HG02973 (cell line): ENCODE results near the gene KCNJ14.

ENCODE experiments used
- ATAC-seq: cut with Tn5 transposase; IDR thresholded peaks from one replicate; pipeline ENCODE4 v1.9.1; 2021; ENCODE audit warnings: moderate library complexity; ENCODE audit not compliant: unreplicated experiment

KCNJ14 gene

DNA sequence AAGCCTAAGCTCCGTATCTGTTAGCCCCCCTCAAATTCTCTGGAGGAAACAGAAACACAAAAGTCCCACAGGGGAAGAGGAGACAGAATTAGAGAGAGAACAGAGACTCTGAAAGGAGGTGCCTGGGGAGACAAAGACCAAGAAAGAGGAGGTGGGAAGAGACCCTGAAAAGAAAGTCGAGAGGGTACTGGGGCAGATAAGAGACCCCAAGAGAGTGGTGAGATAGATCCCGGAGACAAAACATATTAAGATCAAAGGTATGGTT is 10.5 kb upstream of the KCNJ14 start:
- ATAC-seq: no peak

DNA sequence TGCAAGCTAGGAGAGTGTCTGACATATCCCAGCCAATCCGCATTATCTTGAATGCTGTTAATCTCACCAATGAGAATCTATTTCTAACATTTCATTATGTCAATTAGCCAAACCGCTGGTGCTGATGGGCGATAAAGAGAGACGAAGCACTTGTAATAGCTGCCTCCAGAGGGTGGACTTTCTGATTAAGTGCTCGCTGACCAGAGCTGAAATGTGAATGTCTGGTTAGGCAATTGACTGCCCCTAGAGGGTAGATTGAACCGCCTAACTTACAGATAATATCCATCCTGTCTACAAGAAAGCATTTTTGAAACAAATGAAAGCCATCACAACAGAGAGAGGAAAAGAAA is 10.1 kb upstream of the KCNJ14 start:
- ATAC-seq: peak; percentile 15

DNA sequence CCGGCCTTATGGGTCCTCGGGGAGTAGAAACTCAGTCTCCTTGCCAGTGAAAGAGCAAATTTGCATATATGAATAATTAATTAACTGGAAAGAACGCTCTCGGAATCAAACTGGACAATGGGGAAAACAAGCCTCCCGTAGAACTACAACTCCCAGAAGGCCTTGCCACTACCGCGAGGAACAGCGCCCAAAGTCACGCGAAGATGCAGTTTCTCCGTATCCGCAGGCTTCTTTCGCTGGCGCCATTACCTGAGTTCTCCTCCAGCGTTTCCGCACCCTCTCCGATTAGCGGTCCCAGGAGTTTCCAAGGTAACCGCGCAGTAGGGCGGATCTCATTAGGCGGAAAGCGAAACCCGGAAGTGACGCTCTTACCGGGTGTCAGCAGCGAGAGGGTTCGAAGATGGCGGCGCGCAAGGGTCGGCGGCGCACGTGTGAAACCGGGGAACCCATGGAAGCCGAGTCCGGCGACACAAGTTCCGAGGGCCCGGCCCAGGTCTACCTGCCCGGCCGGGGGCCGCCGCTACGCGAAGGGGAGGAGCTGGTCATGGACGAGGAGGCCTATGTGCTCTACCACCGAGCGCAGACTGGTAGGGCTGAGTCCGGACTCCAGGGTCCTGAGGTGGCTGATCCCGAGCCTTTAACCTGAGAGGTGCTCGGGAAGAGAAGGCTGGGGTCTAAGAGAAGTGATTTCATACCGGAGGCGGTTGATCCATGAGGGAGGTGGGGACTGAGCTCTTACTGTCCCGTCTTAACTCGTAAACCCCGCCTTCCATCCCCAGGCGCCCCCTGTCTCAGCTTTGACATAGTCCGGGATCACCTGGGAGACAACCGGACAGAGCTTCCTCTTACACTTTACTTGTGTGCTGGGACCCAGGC is 9.5 kb upstream of the KCNJ14 start, which contains the start of gene GRWD1:
TSS of gene GRWD1 (plus strand) at position 378 of the 876 bp plus-strand sequence. CDS start at position 401, 23 bp downstream.
- peak; percentile 73 for ATAC-seq

DNA sequence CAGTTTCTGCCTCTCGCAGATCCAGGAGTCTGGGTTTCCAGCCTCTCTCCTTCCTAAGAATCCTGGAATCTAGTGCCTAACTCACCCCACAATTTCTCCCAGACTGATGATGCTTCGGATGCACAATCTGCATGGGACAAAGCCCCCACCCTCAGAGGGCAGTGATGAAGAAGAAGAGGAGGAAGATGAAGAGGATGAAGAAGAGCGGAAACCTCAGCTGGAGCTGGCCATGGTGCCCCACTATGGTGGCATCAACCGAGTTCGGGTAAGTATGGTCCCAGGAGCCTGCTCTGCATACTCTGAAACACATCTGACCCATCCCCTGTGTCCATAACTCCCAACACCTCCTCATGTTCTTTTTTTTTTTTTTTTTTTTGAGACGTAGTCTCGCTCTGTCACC is 8.8 kb upstream of the KCNJ14 start:
- no peak for ATAC-seq

DNA sequence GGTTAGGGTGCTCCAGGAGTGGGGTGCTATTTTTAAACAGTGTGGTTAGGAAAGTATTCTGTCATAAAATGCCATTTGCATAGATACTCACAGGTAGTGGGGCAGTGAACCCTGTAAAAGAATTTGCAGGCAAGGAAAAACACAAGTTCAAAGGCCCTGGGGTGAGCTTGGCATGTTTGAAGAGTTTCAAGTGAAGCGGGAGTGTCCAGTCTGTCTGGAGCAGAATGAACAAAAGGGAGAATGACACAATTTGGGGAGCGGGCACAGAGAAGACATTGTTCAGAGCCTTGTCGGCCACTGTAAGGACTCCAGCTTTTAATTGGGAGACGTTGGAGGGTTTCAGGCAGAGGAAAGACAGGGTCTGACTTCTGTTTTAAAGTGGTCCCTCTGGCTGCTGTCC is 6.8 kb upstream of the KCNJ14 start:
- no peak for ATAC-seq

DNA sequence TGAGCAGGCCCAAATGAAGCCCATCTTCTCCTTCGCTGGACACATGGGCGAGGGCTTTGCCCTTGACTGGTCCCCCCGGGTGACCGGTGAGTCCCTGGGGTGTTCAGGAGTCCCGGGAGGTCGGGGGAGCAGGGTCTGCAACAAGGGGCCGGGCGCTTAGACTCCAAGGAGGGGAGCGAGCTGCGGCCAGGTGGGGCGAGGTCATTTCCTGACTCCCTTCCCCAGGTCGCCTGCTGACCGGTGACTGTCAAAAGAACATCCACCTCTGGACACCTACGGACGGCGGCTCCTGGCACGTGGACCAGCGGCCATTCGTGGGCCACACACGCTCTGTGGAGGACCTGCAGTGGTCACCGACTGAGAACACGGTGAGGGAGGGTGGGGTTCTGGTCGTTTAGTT is 4.9 kb upstream of the KCNJ14 start:
- ATAC-seq: no peak

DNA sequence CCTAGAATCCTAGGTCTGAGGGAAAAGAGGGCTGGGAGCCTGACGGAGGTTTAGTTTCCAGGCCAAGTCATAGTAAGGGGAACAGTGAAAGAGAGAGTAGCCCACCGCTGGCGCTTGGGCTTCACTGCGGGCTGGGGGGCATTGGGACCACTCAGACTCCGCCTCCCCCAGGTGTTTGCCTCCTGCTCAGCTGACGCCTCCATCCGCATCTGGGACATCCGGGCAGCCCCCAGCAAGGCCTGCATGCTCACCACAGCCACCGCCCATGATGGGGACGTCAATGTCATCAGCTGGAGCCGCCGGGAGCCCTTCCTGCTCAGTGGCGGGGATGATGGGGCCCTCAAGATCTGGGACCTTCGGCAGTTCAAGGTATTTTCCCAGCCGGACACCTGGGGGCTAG is 4.5 kb upstream of the KCNJ14 start:
- ATAC-seq: no peak

DNA sequence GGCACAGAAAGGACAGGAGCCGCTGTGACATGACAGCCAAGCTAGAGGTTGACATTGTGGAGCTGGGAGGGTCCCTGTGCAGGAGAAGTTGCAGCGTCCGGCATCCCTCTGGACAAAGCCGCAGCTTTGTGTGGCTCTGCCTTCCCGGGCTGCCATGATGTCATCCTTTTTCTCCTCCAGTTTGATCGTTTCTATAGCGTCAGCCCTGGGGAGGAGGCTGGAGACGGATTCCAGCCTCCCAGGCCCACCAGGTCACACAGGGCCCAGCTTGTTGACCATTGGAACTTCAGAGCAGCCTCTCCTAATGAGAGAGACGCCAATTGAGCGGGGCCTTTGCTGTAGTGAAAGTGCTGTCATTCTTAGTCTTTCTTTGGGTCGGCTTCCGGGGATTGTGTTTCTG is 3.8 kb upstream of the KCNJ14 start:
- no peak for ATAC-seq

DNA sequence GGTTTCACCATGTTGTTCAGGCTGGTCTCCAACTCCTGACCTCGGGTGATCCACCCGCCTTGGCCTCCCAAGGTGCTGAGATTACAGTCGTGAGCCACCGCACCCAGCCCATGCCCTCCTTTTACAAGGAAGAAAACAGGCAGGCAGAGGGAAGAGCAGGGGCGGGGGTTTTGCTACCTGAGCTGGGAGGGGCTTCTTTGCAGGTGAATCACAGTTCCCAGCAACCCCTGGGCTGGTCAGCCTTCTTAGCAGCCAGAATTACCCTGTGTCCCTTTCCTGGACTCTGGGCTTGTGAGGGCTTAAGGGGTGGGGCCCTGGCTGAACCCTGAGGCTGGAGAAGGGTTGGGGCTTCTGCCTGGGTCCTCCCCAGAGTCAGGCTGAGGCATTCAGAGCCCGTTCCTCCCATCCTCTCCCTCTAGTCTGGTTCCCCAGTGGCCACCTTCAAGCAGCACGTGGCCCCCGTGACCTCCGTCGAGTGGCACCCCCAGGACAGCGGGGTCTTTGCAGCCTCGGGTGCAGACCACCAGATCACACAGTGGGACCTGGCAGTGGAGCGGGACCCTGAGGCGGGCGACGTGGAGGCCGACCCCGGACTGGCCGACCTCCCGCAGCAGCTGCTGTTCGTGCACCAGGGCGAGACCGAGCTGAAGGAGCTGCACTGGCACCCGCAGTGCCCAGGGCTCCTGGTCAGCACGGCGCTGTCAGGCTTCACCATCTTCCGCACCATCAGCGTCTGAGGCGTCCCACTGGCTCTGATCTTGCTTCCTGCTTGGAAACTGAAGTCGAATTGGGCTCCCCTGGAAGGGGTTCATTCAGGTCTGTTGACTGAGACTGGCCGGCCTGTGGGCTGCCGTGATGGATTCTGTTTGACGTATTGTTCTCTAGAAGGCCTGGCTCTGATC is 2.8 kb upstream of the KCNJ14 start:
- no peak for ATAC-seq

DNA sequence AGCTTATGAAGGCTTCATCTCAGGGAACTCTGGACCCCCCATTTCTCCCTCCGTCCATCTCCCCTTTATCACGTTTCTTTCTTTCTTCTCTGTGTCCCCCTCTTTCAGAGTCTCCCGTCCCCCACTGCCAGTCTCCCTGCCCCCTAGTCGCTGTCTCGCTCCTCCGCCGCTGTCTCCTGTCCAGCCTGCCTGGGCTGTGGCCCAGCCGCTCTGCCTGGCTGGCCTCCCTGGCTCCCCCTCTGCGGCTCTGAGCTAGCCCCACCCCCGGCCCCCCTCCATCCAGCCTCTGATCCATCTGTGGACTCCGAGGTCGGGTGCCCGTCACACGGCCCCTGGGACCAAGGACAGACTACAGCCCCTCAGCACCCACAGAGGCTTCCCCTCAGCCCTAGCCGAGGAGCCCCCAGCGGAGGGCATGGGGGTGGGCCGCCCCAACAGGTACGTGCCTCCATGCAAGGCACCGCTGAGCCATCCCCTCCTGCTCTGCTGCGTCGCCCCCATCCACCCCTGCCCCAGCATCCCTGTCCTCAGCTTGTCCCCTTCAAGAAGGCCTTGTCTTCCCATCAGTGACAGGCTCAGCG is 1.1 kb upstream of the KCNJ14 start:
- ATAC-seq: no peak

DNA sequence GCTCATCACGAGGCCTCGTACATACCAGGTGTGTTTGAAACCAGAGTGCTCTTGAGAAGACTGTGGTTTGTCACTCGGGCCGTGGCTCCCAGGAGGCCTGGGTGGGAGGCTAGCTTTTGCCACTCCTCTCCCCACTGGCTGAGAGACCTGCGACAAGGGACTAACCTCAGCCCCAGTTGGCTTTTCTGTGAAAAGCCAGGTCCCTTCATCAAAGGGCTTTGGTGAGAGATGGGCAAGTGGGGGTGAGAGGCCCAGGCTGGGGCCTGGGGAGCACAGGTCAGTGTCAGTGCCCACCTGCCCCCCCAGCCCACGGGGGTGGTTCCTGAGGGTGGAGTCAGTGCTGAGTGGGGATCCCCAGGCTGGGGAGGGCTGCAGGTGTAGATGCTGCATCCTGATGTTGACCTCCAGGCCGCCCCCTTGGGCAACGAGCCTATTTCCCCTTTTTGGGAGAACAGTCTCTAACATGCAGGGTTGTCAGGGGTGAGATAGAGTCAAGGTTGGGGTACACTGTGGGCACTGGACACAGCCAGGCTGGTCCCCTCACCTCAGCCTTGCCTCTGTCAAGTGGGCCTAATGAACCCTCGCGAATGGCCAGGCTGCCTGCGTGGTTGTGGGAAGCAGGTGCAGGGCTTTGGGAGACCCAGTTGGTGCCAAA is 661 bp downstream of the KCNJ14 start:
- ATAC-seq: no peak

DNA sequence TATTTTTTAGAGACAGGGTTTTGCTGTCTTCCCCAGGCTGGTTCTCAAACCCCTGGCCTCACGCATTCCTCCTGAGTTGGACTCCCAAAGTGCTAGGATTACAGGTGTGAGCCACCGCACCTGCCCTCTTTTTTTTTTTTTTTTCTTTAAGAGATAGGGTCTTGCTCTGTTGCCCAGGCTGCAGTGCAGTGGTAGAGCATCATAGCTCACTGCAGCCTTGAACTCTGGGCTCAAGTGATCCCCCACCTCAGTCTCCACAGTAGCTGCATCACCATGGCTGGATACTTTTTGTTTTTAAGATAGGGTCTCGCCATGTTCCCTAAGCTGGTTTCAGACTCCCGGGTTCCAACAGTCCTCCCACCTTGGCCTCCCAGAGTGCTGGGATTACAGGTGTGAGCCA is 1.5 kb downstream of the KCNJ14 start:
- ATAC-seq: no peak

DNA sequence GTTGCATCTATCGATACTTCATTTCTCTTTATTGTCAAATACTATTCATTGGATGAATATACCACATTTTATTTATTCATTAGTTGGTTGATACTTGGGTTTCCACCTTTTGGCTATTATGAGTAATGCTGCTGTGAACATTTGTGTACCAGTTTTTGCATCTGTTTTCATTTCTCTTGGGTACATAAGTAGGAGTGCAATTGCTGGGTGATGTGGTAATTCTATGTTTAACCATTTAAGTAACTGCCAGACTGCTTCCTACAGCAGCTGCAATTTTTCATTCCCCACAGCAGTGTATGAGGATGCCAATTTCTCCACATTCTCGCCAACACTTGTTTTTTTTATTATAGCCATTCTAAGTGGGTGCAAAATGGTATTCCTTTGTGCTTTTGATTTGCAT is 2.6 kb downstream of the KCNJ14 start:
- ATAC-seq: no peak

DNA sequence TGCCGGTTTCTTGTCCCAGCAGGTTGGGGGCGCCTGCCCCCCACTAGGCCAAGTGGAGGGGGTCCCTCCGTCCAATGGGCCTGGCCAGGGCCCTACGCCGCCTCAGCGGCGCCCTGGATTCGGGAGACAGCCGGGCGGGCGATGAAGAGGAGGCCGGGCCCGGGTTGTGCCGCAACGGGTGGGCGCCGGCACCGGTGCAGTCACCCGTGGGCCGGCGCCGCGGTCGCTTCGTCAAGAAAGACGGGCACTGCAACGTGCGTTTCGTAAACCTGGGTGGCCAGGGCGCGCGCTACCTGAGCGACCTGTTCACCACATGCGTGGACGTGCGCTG is 6.2 kb downstream of the KCNJ14 start:
- no peak for ATAC-seq

DNA sequence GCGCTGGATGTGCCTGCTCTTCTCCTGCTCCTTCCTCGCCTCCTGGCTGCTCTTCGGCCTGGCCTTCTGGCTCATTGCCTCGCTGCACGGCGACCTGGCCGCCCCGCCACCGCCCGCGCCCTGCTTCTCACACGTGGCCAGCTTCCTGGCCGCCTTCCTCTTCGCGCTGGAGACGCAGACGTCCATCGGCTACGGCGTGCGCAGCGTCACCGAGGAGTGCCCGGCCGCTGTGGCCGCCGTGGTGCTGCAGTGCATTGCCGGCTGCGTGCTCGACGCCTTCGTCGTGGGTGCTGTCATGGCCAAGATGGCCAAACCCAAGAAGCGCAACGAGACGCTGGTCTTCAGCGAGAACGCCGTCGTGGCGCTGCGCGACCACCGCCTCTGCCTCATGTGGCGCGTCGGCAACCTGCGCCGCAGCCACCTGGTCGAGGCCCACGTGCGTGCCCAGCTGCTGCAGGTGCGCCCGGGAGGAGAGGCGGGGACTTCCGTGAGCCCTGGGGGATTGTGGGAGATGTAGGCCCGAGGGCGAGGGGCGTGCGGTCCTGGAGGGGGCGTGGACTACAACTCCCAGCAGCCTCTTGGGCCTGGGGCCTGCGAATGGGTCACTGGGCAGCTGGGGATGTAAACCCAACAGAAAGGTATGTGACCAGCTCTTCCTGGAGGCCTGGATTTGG is 6.7 kb downstream of the KCNJ14 start:
- no peak for ATAC-seq

DNA sequence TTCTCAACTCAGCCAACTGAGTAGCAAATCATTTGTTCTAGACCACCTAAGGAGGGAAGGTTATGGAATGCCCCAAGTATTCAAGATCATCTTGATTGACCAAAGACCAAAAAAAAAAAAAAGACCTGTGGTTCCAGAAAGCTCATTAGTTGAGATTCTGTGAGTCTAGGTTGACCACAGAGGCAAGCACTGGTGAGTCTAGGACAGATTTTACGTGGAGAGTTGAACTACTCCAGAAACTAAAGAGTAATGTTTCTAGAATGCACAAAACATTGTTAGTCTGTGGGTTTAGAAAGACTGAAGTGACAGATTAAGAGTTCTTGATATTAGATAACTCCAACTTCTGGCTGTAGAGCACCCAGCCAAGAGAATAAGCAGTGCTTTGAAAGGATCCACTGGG is 9.8 kb downstream of the KCNJ14 start:
- ATAC-seq: no peak

DNA sequence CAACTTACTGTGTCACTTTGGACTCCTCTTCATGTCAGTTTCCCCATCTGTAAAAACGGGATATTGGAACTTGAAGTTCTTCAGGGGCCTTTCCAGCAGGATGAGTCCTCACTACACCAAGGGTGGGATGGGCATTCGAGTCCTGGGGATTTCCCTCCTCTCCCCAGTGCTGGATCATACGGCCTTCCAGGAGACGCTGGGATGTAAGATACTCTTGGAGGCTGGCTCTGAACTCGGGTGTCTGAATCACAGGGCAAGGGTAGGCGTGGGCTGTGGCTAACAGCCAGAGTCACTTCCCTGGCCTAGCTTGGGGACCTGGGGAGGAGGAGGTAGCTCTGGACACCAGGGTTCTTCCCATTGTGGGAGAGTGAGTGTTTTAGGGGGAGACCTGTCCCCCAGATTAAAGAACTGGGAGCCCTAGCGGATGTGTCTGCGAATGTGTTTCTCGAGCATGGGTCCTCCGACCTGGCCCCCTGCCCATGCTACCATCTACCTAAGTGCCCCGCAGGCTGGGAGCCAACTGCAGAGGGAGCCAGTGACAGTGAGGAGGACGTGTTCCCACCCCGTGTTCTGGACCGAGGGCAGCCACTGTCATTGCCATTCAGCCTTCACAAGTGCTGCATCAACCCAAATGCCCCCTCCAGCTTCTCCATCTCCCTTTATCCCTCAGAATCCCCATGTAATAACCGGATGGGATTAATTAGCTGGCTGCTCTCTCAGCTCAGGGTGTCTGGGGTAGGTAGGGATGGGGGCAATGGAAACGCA is 11.4 kb downstream of the KCNJ14 start:
- no peak for ATAC-seq

DNA sequence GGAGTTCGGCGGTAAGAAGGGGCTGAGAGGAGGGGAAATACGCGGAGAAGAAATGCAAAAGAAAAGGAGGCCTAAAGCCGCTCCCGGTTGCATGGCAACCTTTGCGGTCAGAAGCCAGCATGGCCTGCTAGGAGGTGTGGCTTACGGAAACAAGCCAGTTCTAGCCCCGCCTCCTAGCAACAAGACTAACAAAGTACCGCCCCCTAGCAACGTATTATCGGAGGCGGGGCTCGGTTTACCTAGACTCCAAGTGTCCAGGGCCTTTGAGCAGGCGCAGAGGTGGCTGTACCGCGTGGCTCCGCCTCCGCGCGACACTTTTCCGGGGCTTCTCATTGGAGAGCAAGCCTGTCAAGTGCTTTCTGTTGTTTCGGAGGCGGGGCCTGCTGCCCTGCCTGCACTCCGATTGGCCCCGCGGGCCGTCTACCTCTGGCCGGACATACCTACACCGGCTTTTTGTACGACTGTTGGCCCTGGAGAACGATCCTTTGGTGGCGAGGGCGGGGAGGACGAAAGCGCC is 13.5 kb downstream of the KCNJ14 start:
- peak; percentile 87 for ATAC-seq

DNA sequence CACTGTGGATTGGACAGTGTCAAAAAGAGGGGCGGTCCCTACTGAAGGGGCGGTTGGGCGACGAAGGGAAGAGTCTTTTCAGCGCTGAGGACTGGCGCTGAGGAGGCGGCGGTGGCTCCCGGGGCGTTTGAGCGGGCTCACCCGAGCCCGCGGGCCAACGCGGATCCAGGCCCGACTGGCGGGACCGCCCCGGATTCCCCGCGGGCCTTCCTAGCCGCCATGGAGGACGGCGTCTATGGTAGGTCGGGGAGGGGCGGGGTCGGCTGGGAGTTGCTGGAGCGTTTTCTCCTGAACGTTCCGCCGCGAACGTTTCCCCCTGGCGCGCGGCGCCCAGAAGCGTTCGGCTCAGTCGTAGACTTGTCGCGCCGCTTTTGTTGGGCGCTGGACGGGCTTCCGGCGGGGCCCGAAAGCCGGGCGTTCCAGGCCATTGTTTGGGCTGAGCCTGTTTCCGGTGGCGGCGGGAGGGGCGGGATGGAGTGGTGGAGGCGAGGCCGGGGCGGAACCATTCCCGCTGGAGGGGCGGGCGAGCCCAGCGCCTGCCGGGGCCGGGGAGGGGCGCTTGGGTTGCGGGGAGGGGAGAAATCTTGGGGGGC is 14.0 kb downstream of the KCNJ14 start, which contains the start of gene CYTH2:
TSS of gene CYTH2 (plus strand) at position 81 of the 593 bp plus-strand sequence. CDS start at position 220, 139 bp downstream.
- peak; percentile 26 for ATAC-seq
